ENCODE measurements around the gene ATP13A3.

- TF ChIP-seq CTCF (IDR thresholded peaks at IDR 0.05; ENCODE audit: low read depth, low read length) (no peak), EZH2phosphoT487 (IDR thresholded peaks at IDR 0.05; ENCODE audit: low read depth) (no peak)
Measured at GRCh38 chr3:194407423-194407822, 79.4 kb downstream of the ATP13A3 start.

All from OCI-LY3 (cell line).